Measurements from ENCODE around the gene PRKAG2. TPM values are rescaled to one million over a fixed set of nuclear protein-coding genes. Genes with fewer than 3 reads are reported as not detected.

PRKAG2 gene
- total and polyA plus RNA-seq, 4 donors, result 3.6 to 25.1 (median 16.8) TPM

DNA sequence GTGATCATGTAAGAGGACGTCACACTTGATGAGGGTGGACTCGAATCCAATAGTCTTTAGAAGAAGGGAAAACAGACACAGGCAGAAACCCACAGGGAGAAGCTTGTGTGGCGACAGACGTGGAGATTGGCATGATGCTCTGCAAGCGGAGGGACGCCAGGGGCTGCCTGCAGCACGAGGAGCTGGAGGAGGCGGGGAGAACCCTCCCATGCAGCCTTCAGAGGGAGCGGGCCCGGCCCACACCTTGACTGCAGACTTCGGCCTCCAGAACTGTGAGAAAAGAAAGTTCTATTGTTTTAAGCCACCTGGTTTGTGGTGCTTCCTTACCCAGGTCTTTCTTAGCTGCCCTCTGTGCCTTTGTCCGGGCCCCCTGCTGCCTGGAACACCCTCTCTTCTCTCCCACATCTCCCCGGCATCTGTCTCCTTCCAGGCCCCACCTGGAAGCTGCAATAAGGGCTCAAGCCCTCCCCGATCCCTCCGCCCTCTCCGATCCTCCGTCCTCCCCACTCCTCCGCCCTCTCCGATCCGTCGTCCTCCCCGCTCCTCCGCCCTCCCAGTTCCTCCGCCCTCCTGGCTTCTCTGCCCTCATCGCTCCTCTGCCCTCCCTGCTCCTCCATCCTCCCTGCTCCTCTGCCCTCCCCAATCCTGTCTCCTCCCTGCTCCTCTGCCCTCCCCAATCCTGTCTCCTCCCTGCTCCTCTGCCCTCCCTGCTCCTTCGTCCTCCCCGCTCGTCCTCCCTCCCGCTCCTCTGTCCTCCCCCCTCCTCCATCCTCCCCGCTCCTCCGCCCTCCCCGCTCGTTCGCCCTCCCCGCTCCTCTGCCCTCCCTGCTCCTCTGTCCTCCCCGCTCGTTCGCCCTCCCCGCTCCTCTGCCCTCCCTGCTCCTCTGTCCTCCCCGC, 17.4 kb upstream of the PRKAG2 start (continued):
- no peak for TF ChIP-seq NR2F2 (IDR thresholded peaks at IDR 0.05)

DNA sequence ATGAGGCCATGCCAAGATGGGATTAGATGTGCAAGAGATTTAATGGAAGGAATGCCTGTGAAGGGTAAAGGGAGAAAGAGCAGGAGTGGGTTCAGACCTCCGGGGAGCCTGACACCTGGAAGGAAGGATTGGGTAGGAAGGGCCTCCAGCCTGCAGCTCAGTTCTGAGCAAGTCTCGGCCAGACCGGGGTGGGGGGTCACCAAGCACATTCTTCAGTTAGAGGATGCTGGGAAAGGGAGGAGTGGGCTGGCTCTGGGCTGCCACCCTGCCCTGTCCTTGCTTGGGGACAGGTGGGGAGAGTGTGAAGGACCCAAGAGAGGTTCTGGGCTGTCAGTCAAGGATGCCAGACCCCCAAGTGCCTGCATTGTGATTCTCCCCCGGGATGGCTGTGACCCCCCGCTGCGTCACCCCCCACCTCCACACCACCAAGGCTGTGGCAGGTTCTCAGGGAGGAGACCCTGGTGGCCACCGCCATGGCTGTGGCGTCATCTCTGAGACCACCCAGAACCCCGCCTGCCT, 16.5 kb upstream of the PRKAG2 start:
- no peak for DNase-seq (ENCODE audit: low spot score)
- WGBS, result 89% methylated on average over 9 of the region's 9 CpGs
- TF ChIP-seq SP1 (IDR thresholded peaks at IDR 0.05) (no peak), RAD21 (IDR thresholded peaks at IDR 0.05) (no peak), HNF4G (IDR thresholded peaks at IDR 0.05) (no peak)
- TF ChIP-seq, protein P1, sequence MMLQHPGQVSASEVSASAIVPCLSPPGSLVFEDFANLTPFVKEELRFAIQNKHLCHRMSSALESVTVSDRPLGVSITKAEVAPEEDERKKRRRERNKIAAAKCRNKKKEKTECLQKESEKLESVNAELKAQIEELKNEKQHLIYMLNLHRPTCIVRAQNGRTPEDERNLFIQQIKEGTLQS (IDR thresholded peaks at IDR 0.05), result no peak

DNA sequence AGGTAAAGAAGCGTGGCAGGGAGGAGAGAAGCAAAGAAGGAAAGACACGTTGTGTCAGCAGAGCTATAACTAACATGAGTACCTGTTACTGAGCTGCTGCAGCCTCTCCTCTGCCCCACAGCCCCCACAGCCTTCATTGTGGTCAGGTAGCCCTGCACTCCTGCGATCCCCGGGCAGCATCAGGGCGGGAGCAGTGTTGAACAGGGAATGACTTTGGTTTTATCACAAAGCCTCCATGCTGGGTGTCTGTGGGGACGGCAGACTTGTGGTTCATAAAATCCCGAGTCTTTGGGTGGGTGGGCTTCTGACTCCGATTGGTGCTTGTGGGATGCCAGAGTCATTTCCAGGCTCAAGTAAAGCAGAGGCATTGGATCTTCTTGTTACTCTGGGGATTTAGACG, 14.8 kb upstream of the PRKAG2 start:
- Histone ChIP-seq H3K9me3 (ENCODE audit: control insufficient read depth in 4 of 4, low read length in 3 of 4) (no peaks in the 10 kb centered on the region), H3K4me3 (ENCODE audit: low read depth in 1 of 3, low read length in 3 of 3) (no peak overlapping the region), H3K27ac (ENCODE audit: low read depth in 1 of 2, low read length in 2 of 2) (no peak overlapping the region), H3K9ac (ENCODE audit: low read depth in 1 of 2, low read length in 2 of 2) (no peak overlapping the region), H3K36me3 (ENCODE audit: control insufficient read depth in 4 of 4, insufficient read depth in 3 of 4, low read depth in 1 of 4, low read length in 3 of 4) (no peaks in the 10 kb centered on the region), H3K4me1 (ENCODE audit: control insufficient read depth in 4 of 4, insufficient read depth in 4 of 4, low read length in 3 of 4) (no peaks in the 10 kb centered on the region), H3K27me3 (ENCODE audit: control insufficient read depth in 4 of 4, insufficient read depth in 4 of 4, low read length in 3 of 4) (no peaks in the 10 kb centered on the region)
- TF ChIP-seq, protein P2, sequence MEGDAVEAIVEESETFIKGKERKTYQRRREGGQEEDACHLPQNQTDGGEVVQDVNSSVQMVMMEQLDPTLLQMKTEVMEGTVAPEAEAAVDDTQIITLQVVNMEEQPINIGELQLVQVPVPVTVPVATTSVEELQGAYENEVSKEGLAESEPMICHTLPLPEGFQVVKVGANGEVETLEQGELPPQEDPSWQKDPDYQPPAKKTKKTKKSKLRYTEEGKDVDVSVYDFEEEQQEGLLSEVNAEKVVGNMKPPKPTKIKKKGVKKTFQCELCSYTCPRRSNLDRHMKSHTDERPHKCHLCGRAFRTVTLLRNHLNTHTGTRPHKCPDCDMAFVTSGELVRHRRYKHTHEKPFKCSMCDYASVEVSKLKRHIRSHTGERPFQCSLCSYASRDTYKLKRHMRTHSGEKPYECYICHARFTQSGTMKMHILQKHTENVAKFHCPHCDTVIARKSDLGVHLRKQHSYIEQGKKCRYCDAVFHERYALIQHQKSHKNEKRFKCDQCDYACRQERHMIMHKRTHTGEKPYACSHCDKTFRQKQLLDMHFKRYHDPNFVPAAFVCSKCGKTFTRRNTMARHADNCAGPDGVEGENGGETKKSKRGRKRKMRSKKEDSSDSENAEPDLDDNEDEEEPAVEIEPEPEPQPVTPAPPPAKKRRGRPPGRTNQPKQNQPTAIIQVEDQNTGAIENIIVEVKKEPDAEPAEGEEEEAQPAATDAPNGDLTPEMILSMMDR (IDR thresholded peaks at IDR 0.05; ENCODE audit: low read depth, low read length, missing input control), result no peak
- TF ChIP-seq YY1 (IDR thresholded peaks at IDR 0.05) (no peak), RXRA (IDR thresholded peaks at IDR 0.05) (no peak), FOXA2 (IDR thresholded peaks at IDR 0.05) (no peak)
- 80% methylated on average over 9 of the region's 9 CpGs for WGBS
- DNase-seq (ENCODE audit: low spot score), result no peak

More for the DNA sequence above, 16.5 kb upstream of the PRKAG2 start:
- H3K27me3 ChIP-seq (ENCODE audit: control insufficient read depth in 4 of 4, insufficient read depth in 4 of 4, low read length in 3 of 4), result no peaks in the 10 kb centered on the region
- peaks cover 0 to 7% (median 2%) of the 10 kb centered on the region in 4 donors for H3K4me1 ChIP-seq (ENCODE audit: control insufficient read depth in 4 of 4, insufficient read depth in 4 of 4, low read length in 3 of 4)
- no peaks in the 10 kb centered on the region for H3K9me3 ChIP-seq (ENCODE audit: control insufficient read depth in 4 of 4, low read length in 3 of 4)
- H3K9ac ChIP-seq (ENCODE audit: low read depth in 1 of 2, low read length in 2 of 2), result no peak overlapping the region
- no peak overlapping the region for H3K4me3 ChIP-seq (ENCODE audit: low read depth in 1 of 3, low read length in 3 of 3)
- no peak overlapping the region for H3K27ac ChIP-seq (ENCODE audit: low read depth in 1 of 2, low read length in 2 of 2)
- no peaks in the 10 kb centered on the region for H3K36me3 ChIP-seq (ENCODE audit: control insufficient read depth in 4 of 4, insufficient read depth in 3 of 4, low read depth in 1 of 4, low read length in 3 of 4)

DNA sequence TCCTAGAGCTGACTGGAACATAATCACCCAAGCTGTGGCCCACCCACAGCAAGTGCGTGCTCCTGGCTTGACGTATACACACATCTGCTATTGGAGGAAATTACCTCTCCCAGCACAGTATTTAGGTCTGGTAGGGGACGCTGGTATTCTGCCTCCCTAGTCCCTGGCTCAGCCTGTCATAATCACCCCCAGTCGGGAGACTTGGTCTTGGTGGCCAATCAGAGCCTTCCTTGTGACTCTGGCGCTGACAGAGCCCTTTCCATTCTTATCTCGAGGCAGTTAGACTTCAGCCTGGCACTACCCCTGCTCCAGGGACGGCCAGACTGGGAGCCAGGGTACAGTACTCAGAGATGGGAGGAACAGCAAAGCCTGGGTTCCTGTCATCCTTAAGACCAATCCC, 14.3 kb upstream of the PRKAG2 start:
- Histone ChIP-seq H3K9ac (ENCODE audit: low read depth in 1 of 2, low read length in 2 of 2) (no peak overlapping the region), H3K27ac (ENCODE audit: low read depth in 1 of 2, low read length in 2 of 2) (no peak overlapping the region), H3K9me3 (ENCODE audit: control insufficient read depth in 4 of 4, low read length in 3 of 4) (no peaks in the 10 kb centered on the region), H3K27me3 (ENCODE audit: control insufficient read depth in 4 of 4, insufficient read depth in 4 of 4, low read length in 3 of 4) (no peaks in the 10 kb centered on the region), H3K36me3 (ENCODE audit: control insufficient read depth in 4 of 4, insufficient read depth in 3 of 4, low read depth in 1 of 4, low read length in 3 of 4) (no peaks in the 10 kb centered on the region), H3K4me3 (ENCODE audit: low read depth in 1 of 3, low read length in 3 of 3) (no peak overlapping the region), H3K4me1 (ENCODE audit: control insufficient read depth in 4 of 4, insufficient read depth in 4 of 4, low read length in 3 of 4) (no peaks in the 10 kb centered on the region)
- TF ChIP-seq, protein P3, sequence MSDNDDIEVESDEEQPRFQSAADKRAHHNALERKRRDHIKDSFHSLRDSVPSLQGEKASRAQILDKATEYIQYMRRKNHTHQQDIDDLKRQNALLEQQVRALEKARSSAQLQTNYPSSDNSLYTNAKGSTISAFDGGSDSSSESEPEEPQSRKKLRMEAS (IDR thresholded peaks at IDR 0.05), result no peak
- no peak for TF ChIP-seq GABPA (IDR thresholded peaks at IDR 0.05 in 1 of 2, conservative IDR thresholded peaks at IDR 0.05 in 1 of 2)
- 75% methylated on average over 7 of the region's 7 CpGs for WGBS
- DNase-seq (ENCODE audit: low spot score), result no peak
